ENCODE results near the gene NRXN2. TPM values are rescaled to one million over a fixed set of nuclear protein-coding genes. Genes with fewer than 3 reads are reported as not detected.

Gene NRXN2
- 1 to 10 TPM in 1 of 2 donors, under 1 TPM in 1; 0.74 to 1.3 TPM for total RNA-seq

DNA sequence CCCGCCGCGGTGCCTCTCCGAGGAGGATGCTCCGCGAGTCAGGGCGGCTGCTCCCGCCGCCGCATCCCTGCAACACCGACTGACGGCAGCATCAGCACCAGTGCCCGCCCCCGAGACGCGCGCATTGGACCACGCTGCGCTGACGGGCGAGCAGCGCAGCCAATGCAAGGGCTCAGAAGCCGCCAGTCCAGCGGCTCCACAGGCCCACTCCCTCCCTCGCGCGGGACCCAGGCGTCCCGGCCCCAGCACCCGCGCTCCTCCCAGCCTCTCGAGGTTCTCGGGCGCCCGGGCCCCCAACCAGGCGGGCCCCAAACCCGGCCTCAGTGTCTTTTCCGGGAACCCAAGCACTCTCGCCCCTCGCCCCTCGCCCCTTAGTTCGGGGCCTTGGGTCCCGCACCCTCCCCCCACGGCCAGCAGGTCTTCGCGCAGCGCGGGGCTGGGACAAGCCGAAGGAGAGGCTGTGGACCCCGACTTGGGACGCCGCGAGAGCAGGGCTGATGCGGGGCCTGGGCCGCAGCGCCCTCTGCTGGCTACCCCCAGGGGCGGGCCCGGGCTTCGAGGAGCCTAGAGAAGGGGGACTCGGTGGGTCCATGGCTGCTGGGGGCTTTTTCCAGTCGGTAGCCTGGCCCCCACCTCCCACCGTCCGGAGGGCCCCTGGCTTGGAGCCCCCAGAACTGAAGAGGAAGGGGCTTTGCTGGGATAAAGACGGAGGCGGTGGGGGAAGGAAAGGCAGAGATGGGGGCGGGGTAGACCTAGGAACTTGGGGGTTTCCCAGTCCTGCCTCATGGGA, at the start of gene NRXN2:
NRXN2 (minus strand) TSS at position 81 of the 790 bp plus-strand sequence. CDS start 9,498 bp downstream, outside the sequence.
- ATAC-seq (peak; percentile 98 to 99), DNase-seq (ENCODE audit: low spot score) (peak; percentile 91)
- no peaks in the 10 kb centered on the region for H3K36me3 Mint-ChIP-seq
- H3K27me3 Mint-ChIP-seq = peaks cover 0 to 15% of the 10 kb centered on the region in 2 donors
- peak within 1 kb of the TSS in 1 of 2 donors; percentile 48 for H3K27ac Mint-ChIP-seq
- peak within 1 kb of the TSS; percentile 67 for H3K4me3 Mint-ChIP-seq
- H3K9me3 Mint-ChIP-seq = no peaks in the 10 kb centered on the region
- peaks cover 4 to 13% of the 10 kb centered on the region in 2 donors for H3K4me1 Mint-ChIP-seq (ENCODE audit: low read depth in 2 of 2)

DNA sequence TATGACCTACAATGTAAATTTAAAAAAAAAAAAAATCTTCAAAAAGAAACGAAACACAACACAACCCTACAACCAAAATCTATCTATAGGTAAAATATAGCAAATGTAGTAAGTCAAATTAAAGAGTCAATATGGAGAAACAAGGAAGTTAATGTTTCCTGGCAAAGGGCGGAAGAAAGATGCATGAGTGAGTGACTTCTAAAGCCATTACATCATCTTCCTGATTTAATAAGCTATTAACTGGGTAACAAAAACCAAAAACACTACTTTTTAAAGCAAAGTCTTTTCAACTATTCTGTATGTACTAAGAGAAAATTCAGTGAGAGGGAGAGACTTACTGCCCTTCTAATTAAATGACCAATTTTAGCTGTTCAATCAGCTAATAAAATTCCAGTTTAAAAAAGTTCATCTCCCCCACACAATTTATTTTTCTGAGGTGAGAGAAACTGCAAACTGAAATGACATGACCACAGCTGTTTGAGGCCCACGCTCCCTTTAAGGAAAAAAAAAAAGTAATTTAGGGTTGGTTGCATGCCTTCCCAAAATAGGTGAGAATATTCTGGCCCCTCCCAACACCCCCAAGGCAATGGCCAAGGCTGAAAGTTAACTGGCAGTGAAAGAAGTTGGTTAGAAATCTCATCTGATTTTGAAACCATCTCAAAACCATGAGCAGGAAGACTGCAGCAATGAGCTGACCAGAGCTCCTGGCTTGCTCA, 49.5 kb upstream of the NRXN2 start:
- Mint-ChIP-seq H3K36me3 (peaks cover 90% of the 10 kb centered on the region), H3K4me1 (ENCODE audit: low read depth in 2 of 2) (peaks cover 74 to 77% of the 10 kb centered on the region in 2 donors), H3K4me3 (peak overlapping the region; percentile 24), H3K9me3 (no peaks in the 10 kb centered on the region), H3K27ac (peak overlapping the region; percentile 77 to 91), H3K27me3 (no peaks in the 10 kb centered on the region)
- no peak for ATAC-seq
- DNase-seq (ENCODE audit: low spot score) = no peak

DNA sequence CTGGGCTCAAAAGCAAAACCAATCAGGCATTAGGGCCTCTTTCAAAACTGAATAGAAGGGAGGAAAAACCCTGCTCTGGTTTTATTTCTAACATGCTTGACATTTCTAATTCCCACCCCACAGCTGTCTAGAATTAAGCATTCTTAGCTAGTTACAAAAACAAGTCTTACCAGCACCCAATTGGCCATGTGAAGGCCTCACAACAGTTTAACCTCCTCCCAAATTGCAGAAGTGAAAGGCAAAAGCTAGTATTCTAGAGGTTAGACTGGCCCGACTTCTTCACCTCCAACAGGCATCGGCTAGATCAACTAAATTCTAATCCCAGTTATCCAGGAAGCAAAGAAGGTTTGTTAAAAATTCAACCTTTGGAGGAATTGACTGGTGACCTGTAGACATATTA, 48.9 kb upstream of the NRXN2 start:
- Mint-ChIP-seq H3K27ac (peak overlapping the region; percentile 77 to 91), H3K27me3 (no peaks in the 10 kb centered on the region), H3K4me3 (peak overlapping the region; percentile 24), H3K4me1 (ENCODE audit: low read depth in 2 of 2) (peaks cover 74 to 75% of the 10 kb centered on the region in 2 donors), H3K9me3 (no peaks in the 10 kb centered on the region), H3K36me3 (peaks cover 84% of the 10 kb centered on the region)
- DNase-seq (ENCODE audit: low spot score) = no peak
- no peak for ATAC-seq

DNA sequence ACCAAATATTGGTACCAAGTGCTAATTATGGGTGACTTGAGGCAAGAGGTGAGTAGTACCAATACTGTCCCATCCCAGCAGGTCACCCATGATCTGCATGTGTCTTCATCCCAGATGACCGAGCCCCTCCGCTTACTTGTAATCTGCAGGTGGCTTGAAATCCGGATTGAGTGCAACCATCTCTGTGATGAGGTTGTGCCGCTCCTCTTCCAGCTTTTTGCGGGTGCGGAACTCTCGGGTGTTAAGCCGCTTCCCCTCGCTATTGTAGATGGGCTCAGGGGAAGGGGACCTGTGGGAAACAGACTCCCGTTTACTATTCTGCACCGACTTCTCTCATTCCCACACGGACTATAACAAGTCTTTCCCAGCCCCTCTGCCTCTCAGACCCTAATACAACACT, 47.1 kb upstream of the NRXN2 start:
- Mint-ChIP-seq H3K27me3 (no peaks in the 10 kb centered on the region), H3K4me1 (ENCODE audit: low read depth in 2 of 2) (peaks cover 67 to 69% of the 10 kb centered on the region in 2 donors), H3K36me3 (peaks cover 70% of the 10 kb centered on the region), H3K4me3 (no peak overlapping the region), H3K9me3 (no peaks in the 10 kb centered on the region), H3K27ac (peak overlapping the region in 1 of 2 donors; percentile 91)
- ATAC-seq (no peak), DNase-seq (ENCODE audit: low spot score) (peak; percentile 49)

DNA sequence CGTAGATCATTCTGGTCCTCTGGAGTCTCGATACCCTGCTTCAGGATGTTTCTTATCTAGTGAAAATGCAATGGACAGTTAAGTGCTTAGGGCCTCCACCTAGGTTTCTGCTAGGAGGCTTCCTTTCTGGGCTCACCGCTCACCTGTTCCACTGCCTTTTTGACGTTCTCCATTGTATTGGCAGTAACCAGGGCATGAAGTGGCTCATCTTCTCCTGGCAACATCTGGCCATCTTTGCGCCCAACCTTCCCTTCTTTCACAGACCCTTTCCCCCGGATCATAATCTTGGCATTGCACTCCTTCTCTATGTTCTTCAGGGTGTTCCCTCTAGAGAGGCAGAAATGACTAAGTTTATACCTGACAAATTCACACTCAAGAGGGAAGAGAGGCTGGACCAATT, 46.3 kb upstream of the NRXN2 start:
- Mint-ChIP-seq H3K36me3 (peaks cover 73% of the 10 kb centered on the region), H3K9me3 (no peaks in the 10 kb centered on the region), H3K27ac (peak overlapping the region; percentile 4 to 28), H3K4me1 (ENCODE audit: low read depth in 2 of 2) (peaks cover 69 to 74% of the 10 kb centered on the region in 2 donors), H3K4me3 (no peak overlapping the region), H3K27me3 (no peaks in the 10 kb centered on the region)
- DNase-seq (ENCODE audit: low spot score) (no peak), ATAC-seq (no peak)

DNA sequence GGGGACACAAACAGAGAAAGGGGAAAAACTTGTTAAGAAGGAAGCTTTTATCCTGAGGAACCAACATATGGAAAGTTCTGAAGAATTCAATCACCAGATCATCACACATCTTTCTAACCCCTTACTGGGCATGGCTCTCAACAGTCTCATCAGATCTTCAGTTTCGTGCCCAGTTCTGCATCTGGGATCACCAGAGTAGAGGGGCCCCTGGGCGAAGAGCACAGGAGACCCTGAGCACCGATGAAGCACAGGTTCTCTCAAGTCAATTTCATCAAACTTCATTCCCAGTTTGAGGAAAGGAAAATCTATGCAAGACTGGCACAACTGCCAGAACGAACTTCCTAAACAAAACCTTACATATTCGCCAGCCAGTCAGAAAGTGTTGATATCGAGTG, 45.3 kb upstream of the NRXN2 start:
- no peak for DNase-seq (ENCODE audit: low spot score)
- Mint-ChIP-seq H3K36me3 (peaks cover 64% of the 10 kb centered on the region), H3K4me1 (ENCODE audit: low read depth in 2 of 2) (peaks cover 70 to 78% of the 10 kb centered on the region in 2 donors), H3K9me3 (no peaks in the 10 kb centered on the region), H3K27me3 (no peaks in the 10 kb centered on the region), H3K27ac (peak overlapping the region in 1 of 2 donors; percentile 4), H3K4me3 (no peak overlapping the region)
- no peak for ATAC-seq

DNA sequence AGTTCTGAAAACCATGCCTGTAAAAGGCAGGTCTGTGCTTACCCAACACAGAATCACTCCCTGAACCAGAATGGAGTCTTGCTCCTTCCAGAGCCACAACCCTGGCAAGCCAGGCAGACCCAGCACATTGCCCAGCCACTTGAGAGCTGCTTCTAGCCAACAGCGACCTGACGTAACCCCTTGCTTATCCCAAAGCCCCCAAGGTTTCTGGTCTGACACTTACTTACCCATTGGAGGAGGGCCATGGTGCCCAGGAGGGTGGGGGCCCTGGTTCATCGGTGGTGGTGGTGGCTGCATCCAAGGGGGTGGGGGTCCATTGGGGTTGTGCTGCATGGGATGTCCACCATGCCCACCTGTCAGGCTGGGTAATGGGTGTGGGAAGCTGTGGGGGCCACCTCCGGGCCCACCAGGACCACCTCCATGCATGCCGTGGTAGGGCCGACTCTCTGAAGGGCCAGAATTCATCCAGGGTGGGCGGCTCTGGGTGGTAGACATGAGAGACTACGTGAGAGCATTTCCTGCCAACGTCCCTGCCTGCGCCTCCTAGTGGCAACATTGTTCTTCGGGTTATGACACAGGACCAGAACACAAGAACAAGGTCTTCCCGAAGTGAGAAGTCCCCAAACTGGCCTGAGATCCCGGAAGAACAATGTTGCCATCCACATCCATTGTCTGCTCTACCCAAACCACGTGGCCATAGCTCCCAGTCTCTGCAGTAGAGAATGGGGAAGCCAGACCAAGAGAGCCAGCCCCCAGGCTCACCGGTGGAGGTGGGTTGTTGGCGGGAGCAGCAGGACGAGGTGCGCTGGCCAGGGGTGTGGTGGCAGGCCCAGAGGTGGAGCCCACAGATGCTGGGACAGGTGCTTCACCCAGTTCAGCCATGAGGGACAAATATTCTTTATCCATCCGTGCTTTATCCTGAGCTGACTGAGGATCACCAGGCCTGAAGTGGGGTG, 44.6 kb upstream of the NRXN2 start:
- H3K4me3 Mint-ChIP-seq = no peak overlapping the region
- peaks cover 60% of the 10 kb centered on the region for H3K36me3 Mint-ChIP-seq
- DNase-seq (ENCODE audit: low spot score) = peak; percentile 84
- ATAC-seq = peak; percentile 53 to 62
- peaks cover 74 to 78% of the 10 kb centered on the region in 2 donors for H3K4me1 Mint-ChIP-seq (ENCODE audit: low read depth in 2 of 2)
- H3K27me3 Mint-ChIP-seq = no peaks in the 10 kb centered on the region
- H3K9me3 Mint-ChIP-seq = no peaks in the 10 kb centered on the region
- H3K27ac Mint-ChIP-seq = peak overlapping the region in 1 of 2 donors; percentile 4

DNA sequence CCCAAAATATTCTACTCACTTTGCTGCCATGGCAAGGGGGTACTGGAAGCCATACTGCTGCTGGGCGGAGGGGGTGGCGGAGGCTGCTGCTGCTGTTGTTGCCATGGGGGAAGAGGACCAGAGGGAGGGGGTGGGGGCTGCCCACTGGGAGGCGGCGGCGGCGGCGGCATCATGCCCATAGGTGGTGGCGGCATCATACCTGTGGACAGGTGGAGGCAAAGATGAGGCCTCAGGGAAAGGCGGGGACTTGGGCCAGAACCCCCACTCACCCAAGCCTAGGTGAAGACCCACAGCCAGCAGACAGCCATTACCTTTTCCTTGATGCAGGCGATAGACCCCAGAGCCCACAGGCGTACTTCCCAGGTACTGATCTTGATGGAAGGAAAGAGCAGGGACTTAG, 43.9 kb upstream of the NRXN2 start:
- DNase-seq (ENCODE audit: low spot score) = peak; percentile 49
- Mint-ChIP-seq H3K36me3 (peaks cover 56% of the 10 kb centered on the region), H3K27me3 (no peaks in the 10 kb centered on the region), H3K4me1 (ENCODE audit: low read depth in 2 of 2) (peaks cover 77 to 78% of the 10 kb centered on the region in 2 donors), H3K9me3 (no peaks in the 10 kb centered on the region), H3K4me3 (peak overlapping the region; percentile 42), H3K27ac (peak overlapping the region; percentile 29 to 39)
- ATAC-seq = no peak

DNA sequence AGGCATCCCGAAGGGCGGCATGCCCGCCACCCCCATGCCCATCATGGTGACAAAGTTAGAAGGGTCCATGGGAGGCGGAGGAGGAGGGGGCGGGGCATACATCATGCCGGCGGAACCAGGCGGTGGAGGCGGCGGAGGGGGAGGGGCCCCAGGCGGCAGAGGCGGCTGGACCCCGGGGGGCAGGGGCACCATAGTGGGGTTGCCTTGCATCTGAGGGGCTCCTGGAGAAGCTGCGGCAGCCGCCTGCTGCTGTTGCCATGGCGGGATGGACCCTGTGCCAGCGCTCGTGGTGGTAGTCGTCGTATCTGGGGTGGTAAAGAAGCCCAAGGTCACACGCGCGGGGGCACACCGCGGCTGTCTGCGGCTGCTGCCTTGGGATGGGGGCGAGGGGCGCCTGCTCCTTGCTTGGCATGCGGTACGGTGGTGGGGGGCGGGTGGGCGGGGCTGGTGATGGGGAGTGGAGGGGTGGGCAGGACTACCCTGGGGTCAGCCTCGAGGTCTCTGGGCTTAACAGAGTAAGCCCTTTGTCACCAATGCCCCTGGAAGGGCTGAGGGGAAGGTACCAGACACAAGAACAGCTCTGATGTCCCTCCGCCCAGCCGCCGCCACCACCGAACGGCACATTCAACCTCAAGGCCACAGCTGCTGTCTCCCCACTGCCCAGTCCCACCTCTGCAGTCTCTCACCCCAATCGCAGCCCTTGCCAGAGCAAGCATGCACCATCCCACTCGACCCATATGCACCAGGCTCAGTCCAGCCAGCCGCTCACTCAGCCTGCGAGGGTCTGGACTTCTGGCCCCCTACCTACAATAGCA, 43.1 kb upstream of the NRXN2 start:
- DNase-seq (ENCODE audit: low spot score) (peak; percentile 58), ATAC-seq (no peak)
- peaks cover 48% of the 10 kb centered on the region for H3K36me3 Mint-ChIP-seq
- no peaks in the 10 kb centered on the region for H3K27me3 Mint-ChIP-seq
- no peaks in the 10 kb centered on the region for H3K9me3 Mint-ChIP-seq
- peaks cover 76 to 77% of the 10 kb centered on the region in 2 donors for H3K4me1 Mint-ChIP-seq (ENCODE audit: low read depth in 2 of 2)
- peak overlapping the region; percentile 42 for H3K4me3 Mint-ChIP-seq
- H3K27ac Mint-ChIP-seq = peak overlapping the region; percentile 39 to 98

DNA sequence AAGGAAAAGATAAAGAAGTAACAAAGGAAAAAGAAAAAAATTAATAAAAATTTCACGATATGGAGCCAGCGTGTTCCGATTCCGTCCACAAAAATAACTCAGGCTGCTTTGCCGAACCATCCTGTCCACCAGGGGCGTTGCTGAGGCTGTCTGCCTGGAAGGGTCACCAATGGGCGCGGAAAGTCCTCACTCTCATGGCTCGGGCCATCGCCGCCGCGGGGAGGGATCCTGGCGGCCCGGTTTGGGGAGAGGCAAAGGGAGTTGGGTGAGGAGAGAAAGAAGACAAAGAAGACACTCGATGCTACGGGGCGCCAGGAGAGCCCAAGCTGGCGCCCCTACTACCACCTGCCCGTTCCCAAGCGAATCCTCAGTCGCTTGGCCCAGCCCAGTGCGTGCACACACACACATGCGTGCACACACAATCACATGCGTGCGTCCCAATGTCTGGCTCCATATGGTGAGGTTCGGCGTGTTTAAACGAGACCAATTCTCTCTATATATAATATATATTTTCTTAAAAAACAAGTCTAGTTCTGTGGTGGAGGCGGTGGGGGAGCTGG, 42.4 kb upstream of the NRXN2 start:
- H3K9me3 Mint-ChIP-seq = no peaks in the 10 kb centered on the region
- no peak for ATAC-seq
- peaks cover 75 to 82% of the 10 kb centered on the region in 2 donors for H3K4me1 Mint-ChIP-seq (ENCODE audit: low read depth in 2 of 2)
- H3K4me3 Mint-ChIP-seq = peak overlapping the region; percentile 75
- H3K27me3 Mint-ChIP-seq = no peaks in the 10 kb centered on the region
- H3K27ac Mint-ChIP-seq = peak overlapping the region; percentile 83 to 98
- H3K36me3 Mint-ChIP-seq = peaks cover 41% of the 10 kb centered on the region
- DNase-seq (ENCODE audit: low spot score) = peak; percentile 52

DNA sequence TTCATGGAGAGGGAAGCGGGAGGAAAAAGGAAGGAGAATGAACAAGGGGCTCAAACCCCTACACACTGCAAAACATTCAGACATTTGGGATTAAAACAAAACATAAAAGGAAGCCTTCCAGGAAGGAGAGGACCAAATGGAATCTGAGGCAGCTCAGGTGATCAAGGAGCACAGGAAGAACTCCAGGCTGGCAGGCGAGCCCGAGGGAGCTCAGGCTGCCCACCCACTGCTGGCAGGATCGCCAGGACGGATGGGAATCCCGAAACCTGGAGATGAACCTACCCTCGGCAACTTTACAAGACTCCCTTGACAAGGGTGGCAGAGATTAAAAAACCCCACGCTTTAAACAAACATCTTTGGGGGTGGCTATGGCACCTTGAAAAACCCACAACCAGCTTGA, 41.8 kb upstream of the NRXN2 start:
- Mint-ChIP-seq H3K27me3 (no peaks in the 10 kb centered on the region), H3K36me3 (peaks cover 38% of the 10 kb centered on the region), H3K27ac (peak overlapping the region; percentile 83 to 98), H3K9me3 (no peaks in the 10 kb centered on the region), H3K4me1 (ENCODE audit: low read depth in 2 of 2) (peaks cover 78 to 87% of the 10 kb centered on the region in 2 donors), H3K4me3 (peak overlapping the region; percentile 75)
- ATAC-seq = no peak
- no peak for DNase-seq (ENCODE audit: low spot score)

DNA sequence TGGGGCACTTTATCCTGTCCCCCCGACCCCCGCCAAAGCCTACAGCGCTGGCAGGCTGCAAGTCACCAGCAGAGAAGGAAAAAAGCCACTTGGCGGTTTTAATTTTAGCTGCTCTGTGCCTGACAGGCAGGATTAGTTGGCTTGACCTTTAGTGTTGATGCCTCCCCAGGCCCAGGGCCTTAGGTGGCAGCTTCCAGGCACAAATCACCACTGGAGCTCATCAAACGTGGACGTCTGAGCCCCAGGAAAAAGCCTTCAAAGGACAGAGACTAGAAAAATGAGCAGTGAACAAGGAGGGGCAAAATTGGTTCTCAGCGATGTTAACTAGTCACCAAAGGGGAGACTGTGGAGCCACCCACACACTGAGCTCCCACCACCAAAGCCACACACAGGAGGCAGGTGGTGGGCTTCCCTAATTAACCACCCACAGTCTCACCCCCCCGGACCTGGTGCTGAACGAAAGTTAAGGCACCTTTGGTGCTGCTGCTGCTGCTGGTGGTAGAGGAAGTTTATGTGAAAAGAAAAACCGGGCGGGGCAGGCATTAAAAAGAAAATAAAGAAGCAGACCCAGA, 41.1 kb upstream of the NRXN2 start:
- ATAC-seq = peak in 1 of 2 donors; percentile 31

More for the DNA sequence above, 41.1 kb upstream of the NRXN2 start:
- Mint-ChIP-seq H3K4me3 (peak overlapping the region; percentile 75), H3K9me3 (no peaks in the 10 kb centered on the region), H3K27ac (peak overlapping the region; percentile 83 to 98), H3K36me3 (peaks cover 32% of the 10 kb centered on the region), H3K4me1 (ENCODE audit: low read depth in 2 of 2) (peaks cover 78 to 82% of the 10 kb centered on the region in 2 donors), H3K27me3 (no peaks in the 10 kb centered on the region)
- peak; percentile 65 for DNase-seq (ENCODE audit: low spot score)
